HCEC 1CT (cell line): ENCODE data around the gene NUDT12.

Experiments used
- DNase-seq: peaks from one replicate; pipeline ENCODE4 v3.0.0-alpha.2; 2017

Gene NUDT12

GRCh38 chr5:103539376-103540330 is 22.9 kb downstream of the NUDT12 start:
- no peak for DNase-seq

GRCh38 chr5:103532086-103532734 is 30.4 kb downstream of the NUDT12 start:
- peak; percentile 50 for DNase-seq

- DNase-seq = no peak
These were observed 36.2 kb downstream of the NUDT12 start for GRCh38 chr5:103526164-103526915.

- no peak for DNase-seq
These were observed 37.2 kb downstream of the NUDT12 start for GRCh38 chr5:103525361-103525760.

GRCh38 chr5:103523319-103523718 is 39.3 kb downstream of the NUDT12 start:
- peak; percentile 25 for DNase-seq

- no peak for DNase-seq
These were observed 40.0 kb downstream of the NUDT12 start for GRCh38 chr5:103522586-103522985.

- peak; percentile 60 for DNase-seq
These were observed 43.0 kb downstream of the NUDT12 start for GRCh38 chr5:103519550-103519949.

GRCh38 chr5:103514371-103514770 is 48.2 kb downstream of the NUDT12 start:
- DNase-seq = no peak

- DNase-seq = no peak
These were observed 48.9 kb downstream of the NUDT12 start for GRCh38 chr5:103513701-103514100.

- DNase-seq = no peak
These were observed 50.1 kb downstream of the NUDT12 start for GRCh38 chr5:103512500-103512899.

GRCh38 chr5:103511554-103511885 is 51.1 kb downstream of the NUDT12 start:
- DNase-seq = peak; percentile 73

GRCh38 chr5:103510851-103511553 is 51.6 kb downstream of the NUDT12 start:
- DNase-seq = peak; percentile 8

GRCh38 chr5:103505581-103506305 is 56.8 kb downstream of the NUDT12 start:
- peak; percentile 89 for DNase-seq

- no peak for DNase-seq
These were observed 59.5 kb downstream of the NUDT12 start for GRCh38 chr5:103503066-103503465.

- no peak for DNase-seq
These were observed 59.9 kb downstream of the NUDT12 start for GRCh38 chr5:103502662-103503061.
